CD4-positive, alpha-beta T cell treated with Interferon alpha-2 for 1 hour (primary cell): Measurements from ENCODE around the gene CCDC71.

Source experiments
- DNase-seq, 2 donors: peaks; one replicate each; pipeline ENCODE4 v3.0.0-alpha.2; 2020 to 2022

The CCDC71 gene

DNA sequence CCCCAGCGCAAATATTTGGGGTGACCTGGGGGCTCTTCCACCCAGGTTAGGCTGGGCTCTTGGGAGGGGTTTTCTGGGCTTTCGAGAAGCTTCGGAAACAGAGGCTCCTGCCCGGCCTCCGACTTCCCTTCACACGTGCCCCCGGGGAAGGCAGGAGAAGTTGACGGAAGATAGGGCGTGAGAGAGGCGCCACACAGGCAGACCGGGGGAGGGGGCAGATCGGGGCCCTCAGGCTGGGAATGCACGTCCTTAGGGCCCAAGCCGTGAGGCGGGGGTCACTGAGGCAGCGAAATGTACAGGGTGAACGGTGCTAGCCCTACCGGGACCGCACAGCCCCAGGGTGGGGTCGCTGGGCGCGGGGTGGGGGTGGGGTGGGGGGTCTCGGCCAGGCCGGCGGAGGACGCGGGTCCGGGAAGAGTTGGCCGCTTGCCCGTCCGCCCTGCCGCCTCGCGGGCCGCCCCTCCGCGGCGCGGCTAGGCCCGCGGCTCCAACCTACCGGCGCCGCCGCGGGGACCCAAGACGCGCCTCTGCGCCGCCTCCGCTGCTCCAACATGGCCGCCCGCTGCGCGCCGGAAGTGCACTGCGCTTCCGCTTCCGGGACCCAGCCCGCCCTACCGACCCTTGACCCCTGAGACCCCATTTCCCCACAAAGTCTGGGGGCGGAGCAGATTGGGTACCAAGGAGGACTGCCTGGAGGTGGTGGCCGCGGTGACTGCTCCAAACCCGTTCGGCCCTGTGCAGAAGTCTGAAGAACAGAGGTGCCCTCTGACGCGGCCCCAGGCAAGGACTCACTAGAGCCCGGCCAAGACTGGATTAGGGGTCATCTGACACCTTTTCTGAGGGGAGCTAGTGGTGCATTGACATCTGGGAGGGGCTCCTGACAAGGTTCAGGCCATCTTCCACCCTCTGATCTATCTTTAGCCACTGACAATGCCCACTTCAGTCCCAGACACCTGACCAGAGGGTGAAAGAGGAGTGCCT lies at the start of gene CCDC71:
CCDC71 (minus strand) TSS at position 561 of the 981 bp plus-strand sequence. CDS start 2,123 bp downstream, outside the sequence.
- peak; percentile 78 to 83 for DNase-seq

DNA sequence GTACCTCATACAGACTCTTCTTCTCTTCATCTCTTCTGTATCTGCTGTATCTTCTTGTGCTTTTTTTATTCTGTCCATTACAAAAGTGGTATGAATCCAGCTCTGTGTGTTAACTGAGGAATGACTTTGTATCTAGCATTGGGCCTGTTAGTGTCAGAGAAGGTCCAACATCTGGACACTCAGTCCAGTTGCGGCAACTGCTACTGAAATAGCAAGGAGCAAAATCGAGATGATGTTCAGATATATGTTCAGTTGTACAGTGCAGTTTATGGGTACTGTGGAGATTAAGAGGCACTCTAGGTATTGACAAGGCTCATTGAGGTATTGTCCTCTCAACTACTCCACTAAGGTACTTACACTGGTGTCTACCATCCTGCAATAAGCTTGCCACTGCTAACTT lies 47.9 kb upstream of the CCDC71 start:
- no peak for DNase-seq

DNA sequence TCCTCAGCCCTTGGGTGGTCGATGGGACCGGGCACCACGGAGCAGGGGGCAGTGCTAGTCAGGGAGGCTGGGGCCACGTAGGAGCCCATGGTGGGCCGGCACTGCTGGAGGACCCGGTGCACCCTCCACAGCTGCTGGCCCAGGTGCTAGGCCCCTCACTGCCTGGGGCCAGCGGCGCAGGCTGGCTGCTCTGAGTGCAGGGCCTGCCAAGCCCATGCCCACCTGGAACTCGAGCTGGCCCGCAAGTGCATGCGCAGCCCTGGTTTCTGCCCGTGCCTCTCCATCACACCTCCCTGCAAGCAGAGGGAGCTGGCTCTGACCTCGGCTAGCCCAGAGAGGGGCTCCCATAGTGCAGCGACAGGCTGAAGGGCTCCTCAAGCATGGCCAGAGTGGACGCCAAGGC lies 47.4 kb upstream of the CCDC71 start:
- no peak for DNase-seq

DNA sequence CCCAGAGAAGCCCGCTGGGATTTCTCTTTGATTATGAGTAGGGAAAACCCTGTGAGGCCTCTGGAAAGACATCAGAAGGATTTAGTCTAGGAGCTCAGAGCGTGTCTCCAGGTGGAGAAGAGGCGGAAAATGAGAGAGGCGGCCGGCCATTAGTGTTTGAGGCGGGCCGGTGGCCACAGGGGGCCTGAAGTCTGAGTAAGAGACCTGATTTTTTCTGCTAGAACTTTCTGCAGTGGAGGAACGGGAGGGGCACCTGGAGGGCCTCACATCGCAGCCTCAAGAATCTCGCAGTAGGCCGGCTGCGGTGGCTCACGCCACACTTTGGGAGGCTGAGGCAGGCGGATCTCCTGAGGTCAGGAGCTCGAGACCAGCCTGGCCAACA lies 33.8 kb upstream of the CCDC71 start:
- DNase-seq = no peak

DNA sequence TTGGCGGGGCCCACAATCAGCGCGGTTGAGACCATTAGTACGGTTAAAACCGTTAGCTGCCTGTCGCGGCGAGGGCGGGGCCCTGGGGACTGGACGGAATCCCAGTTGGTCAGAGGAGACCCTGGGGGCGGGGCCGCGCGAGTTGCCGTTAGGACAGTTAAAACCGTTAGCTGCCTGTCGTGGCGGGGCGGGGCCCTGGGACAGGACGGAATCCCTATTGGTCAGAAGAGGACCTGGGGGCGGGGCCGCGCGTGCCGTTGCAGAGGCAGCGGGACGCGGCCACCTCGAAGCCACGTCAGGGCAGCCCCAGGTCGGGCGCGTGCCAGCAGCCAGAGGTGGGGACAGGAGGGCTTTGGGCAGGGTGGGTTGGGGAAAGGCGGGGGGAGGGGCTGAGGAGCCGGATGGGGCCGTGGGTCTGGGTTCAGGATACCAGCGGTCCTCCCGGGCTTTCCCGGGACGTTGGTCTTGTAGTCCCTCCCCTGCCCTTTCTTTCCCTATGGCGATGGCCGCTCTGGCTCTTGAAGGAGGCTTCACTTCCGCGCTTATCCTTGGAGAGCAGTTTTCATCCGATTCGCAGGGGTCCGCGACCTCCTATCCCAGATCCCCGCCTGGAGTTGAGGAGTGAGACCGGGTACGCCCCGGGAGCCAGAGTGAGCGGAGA lies 33.2 kb upstream of the CCDC71 start:
- DNase-seq = no peak

DNA sequence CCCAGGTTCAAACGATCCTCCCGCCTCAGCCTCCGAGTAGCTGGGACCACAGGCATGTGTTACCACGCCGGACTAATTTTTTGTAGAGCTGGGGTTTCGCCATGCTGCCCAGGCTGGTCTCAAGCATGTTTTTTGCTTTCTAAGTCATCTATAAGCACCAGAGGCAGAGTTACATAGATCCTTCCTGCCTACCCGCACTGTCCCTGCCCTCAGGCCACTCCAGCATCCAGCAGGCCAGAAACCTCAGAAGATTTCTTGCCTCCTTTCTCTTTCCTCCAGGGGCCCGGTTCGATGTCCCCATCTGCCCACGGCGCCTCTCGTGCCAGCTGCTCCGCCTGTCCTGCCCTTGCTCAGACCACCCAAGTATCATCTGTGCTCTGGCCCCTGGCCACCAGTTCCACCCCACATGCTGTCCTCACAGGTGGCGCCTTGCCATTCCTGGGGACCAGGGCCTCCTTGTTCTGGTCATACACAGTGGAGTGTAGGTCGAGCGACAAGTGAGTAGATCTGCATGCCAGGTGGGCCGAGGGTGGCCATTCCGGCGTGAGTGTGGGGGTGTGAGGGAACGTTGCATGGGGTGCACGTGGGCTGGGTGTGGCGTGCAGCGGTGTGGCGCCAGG lies 32.6 kb upstream of the CCDC71 start:
- no peak for DNase-seq

DNA sequence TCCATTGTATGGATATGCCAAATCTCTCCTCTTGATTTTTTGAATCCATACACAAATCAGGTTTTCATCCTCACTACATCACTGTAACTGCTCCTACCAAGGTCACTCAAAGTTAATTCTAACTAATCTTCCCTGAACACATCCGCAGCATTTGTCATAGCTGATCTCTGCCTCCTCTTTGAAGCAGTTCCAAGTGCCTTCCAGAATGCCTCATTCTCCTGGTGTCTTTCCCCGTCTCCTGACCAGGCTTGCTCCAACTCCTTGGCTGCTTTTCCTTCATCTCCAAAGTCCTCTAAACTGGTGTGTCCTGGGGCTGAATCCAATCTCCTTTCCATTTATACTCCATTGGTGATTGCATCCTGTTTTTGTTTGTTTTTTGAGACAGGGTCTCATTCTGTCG lies 32.0 kb upstream of the CCDC71 start:
- no peak for DNase-seq

DNA sequence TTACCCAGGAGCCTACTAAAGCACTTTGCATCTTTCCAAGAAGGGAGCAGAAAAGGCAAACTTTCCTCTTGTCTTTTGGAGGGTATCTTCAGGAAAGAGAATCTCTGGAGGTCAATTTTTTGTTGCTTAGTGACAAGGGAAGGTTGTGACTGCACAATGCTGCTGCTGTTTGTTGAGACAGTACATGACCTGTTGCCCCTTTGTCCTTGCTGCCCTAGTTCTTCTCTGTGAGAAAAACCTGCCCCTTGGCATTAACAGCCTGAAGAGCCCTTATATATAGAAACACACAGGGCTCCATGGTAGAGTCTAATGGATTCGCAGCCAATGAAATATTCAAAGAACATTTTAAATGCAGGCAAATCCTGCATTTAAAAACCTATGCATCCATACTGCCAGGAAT lies 25.6 kb upstream of the CCDC71 start:
- DNase-seq = no peak

DNA sequence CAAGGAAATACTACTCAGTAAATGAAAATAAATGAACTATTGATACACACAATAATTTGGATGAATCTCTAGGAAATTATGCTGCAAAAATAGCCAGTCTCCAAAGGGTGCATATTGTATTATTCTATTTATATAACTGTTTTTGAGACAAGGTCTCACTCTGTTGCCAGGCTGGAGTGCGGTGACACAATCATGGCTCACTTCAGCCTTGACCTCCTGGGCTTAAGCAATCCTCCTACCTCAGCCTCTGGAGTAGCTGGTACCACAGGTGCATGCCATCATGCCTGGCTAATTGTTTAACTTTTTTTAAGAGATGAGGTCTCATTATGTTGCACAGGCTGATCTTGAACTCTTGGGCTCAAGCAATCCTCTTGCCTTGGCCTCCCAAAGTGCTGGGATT lies 17.7 kb upstream of the CCDC71 start:
- no peak for DNase-seq

DNA sequence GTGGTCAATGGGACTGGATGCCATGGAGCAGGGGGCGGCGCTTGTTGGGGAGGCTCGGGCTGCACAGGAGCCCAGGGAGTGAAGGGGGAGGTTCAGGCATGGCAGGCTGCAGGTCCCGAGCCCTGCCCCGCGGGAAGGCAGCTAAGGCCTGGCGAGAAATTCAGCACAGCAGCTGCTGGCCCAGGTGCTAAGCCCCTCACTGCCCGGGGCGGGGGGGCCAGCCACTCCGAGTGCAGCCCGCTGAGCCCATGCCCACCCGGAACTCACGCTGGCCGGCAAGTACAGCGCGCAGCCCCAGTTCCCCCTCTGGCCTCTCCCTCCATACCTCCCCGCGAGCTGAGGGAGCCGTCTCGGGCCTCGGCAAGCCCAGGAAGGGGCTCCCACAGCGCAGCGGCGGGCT lies 16.6 kb upstream of the CCDC71 start:
- DNase-seq = no peak

DNA sequence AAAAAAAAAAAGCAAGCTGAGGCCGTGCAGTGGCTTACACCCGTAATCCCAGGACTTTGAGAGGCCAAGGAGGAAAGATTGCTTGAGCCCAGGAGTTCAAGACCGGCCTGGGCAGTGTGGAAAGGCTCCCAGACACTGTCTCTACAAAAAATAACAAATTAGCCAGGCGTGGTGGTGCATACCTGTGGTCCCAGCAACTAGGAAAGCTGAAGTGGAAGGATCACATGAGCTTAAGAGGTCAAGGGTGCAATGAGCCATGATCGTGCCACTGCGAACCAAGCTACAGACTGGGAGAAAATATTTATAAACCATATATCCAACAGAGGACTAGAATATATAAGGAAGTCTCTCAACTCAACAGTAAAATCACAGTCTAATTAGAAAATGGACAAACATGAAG lies 15.2 kb upstream of the CCDC71 start:
- DNase-seq = no peak

DNA sequence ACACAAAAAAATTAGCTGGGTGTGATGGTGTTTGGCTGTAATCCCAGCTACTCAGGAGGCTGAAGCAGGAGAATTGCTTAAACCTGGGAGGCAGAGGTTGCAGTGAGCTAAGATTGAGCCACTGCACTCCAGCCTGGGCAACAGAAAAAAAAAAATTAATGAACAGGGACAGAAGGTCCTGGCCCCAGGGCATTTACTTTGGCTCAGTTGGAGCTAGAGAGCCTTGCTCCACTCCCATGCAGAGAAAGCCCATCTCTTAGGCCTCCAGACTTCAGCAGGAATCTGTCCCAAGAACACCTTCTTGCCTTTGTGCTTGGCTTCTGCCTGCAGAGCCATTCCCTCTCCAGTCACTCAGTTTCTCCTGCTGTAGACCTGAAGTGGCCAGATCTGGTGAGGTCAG lies 14.0 kb upstream of the CCDC71 start:
- no peak for DNase-seq

DNA sequence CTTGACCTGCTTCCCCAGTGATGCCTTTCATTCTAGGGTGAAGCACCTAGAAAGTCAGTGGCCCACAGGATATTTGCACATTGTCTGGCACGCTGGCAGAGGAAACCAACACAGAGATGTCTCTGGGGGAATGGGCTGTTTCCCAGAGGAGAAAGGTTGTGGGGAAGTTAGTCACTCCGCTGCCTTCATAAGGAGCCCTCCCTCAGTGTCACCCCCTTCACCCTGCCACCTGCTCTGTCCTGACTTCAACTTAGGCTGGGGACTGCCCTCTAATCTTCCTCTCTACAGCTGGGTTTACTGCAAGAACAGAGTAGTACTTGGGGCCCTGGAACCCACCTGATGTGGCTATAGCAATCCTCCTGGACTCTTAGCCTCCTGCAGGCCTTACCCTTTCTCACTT lies 10.9 kb upstream of the CCDC71 start:
- DNase-seq = no peak

DNA sequence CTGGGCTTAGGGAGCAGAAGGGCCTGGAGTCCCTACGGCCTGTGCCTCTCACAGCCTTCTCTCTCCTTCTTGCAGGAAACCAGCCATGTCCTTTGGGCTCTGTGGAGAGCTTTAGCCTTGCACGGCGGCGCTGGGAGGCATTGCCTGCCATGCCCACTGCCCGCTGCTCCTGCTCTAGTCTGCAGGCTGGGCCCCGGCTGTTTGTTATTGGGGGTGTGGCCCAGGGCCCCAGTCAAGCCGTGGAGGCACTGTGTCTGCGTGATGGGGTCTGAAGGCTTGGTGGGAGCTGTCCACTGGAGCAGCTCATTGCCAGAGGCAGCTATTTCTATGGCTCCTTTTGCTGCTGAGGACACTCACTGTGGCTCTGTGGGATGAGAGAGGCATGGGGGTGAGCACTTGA lies 9.4 kb upstream of the CCDC71 start:
- no peak for DNase-seq

DNA sequence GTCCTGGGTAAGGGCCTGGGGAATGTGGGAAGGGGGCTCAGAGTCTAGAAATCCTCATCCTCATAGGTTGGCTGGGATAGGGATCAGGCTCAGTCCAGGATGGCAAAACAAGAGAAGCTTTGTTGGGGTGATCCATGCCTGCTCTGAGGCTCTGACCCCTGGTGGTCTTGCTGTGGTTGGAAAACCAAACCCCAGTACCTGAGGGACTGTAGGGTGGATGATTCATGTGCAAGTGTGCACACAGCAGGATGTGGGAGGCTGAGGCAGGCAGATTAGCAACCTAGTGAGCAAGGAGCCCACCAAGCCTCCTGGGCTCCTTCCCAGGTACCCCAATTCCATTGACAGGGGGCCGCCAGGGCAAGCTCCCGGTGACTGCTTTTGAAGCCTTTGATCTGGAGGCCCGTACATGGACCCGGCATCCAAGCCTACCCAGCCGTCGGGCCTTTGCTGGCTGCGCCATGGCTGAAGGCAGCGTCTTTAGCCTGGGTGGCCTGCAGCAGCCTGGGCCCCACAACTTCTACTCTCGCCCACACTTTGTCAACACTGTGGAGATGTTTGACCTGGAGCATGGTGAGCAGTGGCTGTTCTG lies 8.4 kb upstream of the CCDC71 start:
- no peak for DNase-seq

DNA sequence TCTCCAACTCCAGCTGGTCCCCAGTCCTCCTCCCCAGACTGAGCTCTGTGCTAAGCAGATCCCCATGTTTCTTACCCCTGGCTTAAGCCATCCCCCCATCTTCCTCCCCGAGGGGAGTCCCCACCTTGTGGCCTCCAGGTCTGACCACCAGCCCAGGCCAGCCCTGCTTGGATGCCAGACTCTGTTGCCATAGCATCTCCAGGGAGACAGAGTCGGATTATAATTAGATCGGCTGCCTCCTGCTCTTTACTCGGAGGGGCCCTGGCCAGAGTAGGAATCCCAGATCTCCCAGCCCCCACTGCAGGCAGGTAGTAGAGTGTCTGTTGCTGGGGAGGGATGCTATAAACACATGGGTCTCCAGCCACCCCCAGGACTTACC lies 7.7 kb upstream of the CCDC71 start:
- DNase-seq = no peak

DNA sequence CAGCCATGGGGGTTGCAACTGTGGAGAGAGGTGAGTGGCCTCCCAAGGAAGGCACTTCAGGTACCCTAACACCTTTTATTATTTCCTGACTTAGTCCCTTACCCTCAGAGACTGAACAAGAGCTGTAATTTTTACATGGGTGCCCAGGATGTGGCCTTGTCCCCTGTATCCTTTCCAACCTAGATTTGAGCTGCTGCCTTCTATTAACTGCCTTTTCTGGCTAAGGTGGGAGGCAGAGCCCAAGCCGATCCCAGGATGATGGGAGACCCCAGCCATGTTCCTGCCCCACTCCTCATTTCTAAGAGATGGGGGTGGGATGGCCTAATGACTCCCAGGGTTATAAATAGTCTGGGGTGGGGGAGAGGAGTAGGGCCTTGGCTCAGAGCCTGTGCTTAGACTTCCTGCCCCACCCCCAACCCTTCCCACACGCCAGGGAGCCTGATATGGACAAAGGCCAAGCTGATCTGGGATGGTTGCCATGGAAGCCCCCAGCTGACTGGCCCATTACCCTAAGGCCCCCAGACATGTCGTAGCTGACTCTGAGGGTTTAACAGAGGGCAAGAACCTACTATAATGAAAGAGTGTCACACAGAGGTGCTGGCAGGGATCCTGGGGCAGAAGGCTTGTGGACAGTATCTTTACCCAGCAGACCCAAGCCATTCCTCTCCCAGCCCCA lies 7.1 kb upstream of the CCDC71 start:
- DNase-seq = no peak

DNA sequence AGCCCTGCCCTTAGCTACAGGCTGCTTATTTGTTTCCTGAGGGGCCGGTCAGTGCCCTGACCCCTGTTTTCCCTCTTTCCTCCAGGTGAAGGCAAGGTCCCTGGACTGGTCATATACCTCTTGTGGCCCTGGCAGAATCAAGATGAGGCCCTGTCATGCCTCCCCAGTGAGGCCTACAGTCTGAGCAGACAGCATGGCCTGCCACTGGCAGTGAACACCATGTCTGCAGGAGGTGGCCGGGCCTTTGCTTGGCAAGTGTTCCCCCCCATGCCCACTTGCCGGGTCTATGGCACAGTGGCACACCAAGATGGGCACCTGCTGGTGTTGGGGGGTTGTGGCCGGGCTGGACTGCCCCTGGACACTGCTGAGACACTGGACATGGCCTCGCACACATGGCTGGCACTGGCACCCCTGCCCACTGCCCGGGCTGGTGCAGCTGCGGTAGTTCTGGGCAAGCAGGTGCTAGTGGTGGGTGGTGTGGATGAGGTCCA lies 6.5 kb upstream of the CCDC71 start:
- no peak for DNase-seq

DNA sequence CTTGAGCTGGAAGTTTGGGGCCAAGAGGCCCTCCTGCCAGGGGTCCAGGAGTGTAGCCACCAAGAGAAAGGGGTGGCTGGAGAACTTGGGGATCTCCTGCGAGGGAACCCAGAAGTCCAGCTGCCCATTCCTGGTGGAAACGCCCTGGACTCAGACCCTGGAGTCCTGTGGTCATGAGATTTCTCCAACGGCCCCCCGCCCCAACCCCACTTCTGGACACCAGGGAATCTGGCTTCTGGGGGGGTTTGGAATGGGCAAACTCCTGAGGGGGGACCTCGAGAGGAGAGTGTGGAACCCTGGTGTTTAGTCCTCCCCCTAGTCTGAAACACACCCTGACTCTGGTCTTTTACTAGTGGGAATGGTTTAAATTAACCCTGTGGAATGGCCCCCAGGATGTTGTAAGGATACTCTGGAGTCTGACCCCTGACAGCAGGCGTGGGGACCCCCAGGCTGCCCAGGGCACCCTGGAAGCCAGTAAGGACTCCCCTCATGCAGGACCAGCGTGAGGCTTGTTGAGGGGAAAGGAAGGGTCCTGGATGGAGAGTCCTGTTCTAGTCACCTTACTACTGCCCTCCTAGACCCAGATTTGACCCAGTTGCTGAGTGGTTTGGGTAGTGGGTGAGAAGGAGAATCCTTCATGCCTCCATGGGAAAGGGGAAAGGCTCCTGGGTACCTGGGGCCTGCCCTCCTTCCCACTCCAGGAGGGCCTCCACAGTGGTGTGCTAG lies 5.8 kb upstream of the CCDC71 start:
- no peak for DNase-seq

DNA sequence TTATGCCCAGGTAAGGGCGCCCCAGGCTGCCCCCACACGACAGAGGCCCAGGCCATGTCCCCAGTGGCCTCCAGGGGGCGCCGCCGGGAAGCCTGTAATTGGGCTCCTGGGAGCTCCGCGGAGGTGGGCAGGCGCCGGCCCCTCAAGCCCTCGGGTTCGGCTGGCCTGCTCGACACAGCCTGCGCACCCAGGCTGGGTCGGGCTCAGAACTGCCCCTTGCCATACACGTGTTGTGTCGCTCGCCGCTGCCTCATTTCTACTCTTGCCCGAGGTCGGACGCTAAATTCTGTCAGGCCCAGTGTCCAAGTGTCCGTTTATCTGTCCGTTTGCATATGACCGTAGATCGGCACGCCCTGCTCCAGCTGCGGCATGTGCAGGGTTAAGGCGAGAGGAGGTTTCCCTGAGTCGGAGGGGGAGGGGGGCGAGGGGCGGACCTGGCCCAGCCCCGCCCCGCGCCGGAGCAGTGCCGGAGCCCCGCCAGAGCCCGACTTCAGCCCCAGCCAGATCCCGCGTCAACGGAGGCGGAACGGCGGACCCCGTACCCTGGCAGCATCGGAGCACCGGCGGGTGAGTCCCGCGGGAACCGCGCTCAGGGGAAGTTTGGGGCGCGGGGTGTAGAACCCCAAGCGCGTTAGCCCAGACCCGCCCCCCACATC lies 5.1 kb upstream of the CCDC71 start, which contains the start of gene KLHDC8B:
KLHDC8B (plus strand) TSS at position 480 of the 656 bp plus-strand sequence. CDS start 1,172 bp downstream, outside the sequence.
- DNase-seq = peak; percentile 76 to 85

DNA sequence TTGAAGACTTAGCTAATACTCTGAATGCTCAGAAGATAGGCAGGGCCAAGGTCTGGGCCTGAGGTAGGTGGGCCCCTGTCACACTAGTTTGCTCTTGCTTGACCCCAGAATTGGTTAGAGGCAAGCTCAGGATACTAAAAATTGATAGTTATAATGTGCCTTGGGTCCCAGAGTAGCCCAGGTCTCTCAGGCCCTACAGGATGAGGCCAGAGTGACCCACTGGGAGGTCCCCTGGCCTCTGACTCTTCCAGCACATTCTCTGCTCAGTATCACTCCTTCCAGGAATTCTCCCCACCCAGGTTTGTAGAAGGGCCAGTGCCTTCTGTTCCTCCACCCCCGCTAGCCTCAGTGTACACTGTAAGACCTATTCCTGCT lies 4.6 kb upstream of the CCDC71 start:
- no peak for DNase-seq
